Adrenal gland (tissue), 12 donors: ENCODE measurements around the gene NTPCR. TPM values are rescaled to one million over a fixed set of nuclear protein-coding genes. Genes with fewer than 3 reads are reported as not detected.

Experiments
- DNase-seq, 7 donors: peaks; one replicate each; pipeline ENCODE4 v3.0.0-alpha.2; 2019 to 2020
- H3K27ac ChIP-seq, 5 donors: fragments of 200-600 bp; sonication (generic) in 4 of 5; 1 replicate in 3 of 5; 2 replicates in 2 of 5; pipeline versions ENCODE4 v1.5.1 to v1.8.0; 2016 to 2020; ENCODE audit warnings: mild to moderate bottlenecking in 1 of 5
- H3K27me3 ChIP-seq: fragments of 200-600 bp; 2 replicates; pipeline ENCODE4 v1.8.0; 2021
- H3K36me3 ChIP-seq, 2 donors: fragments of 200-600 bp; replicated peaks in 1 of 2; 1 replicate in 1 of 2; 2 replicates in 1 of 2; pipeline versions ENCODE4 v1.5.1 to v1.8.0; 2018 to 2022
- H3K4me1 ChIP-seq, 2 donors: fragments of 200-600 bp; replicated peaks in 1 of 2; 1 replicate in 1 of 2; 2 replicates in 1 of 2; pipeline versions ENCODE4 v1.5.1 to v1.8.0; 2018 to 2021
- H3K4me3 ChIP-seq, 4 donors: fragments of 200-600 bp; sonication (generic) in 3 of 4; one replicate each; pipeline ENCODE4 v1.5.1; 2016 to 2018
- H3K9me3 ChIP-seq, 3 donors: fragments of 200-600 bp; sonication (generic) in 1 of 3; replicated peaks in 1 of 3; 1 replicate in 2 of 3; 2 replicates in 1 of 3; pipeline versions ENCODE4 v1.5.1 to v1.8.0; 2016 to 2021
- CTCF ChIP-seq, 6 experiments: fragments of 450-650 bp in 4 of 6; fragments of 200-600 bp in 2 of 6; sonication (generic) in 1 of 6; IDR thresholded peaks; 1 replicate in 5 of 6; 2 replicates in 1 of 6; pipeline versions ENCODE4 v1.5.1 to v1.8.0; 2016 to 2021; ENCODE audit warnings: antibody characterized with exemption in 6 of 6, mild to moderate bottlenecking in 2 of 6, moderate library complexity in 1 of 6
- POLR2A ChIP-seq, 2 donors: fragments of 450-650 bp; IDR thresholded peaks; one replicate each; pipeline ENCODE4 v1.6.1; 2017; ENCODE audit warnings: antibody characterized with exemption in 2 of 2, mild to moderate bottlenecking in 2 of 2, moderate library complexity in 1 of 2
- WGBS, 4 donors: extraction: QIAGEN DNeasy Blood & Tissue Kit in 2 of 4; methylation state at CpG; one replicate each; pipeline versions ENCODE4 v1.1.5 to v1.1.7; 2013 to 2017; 5-methylcytosine and 5-hydroxymethylcytosine counted together
- intact Hi-C, 2 donors: fragments of 100-400 bp; cut with DNase I; formaldehyde crosslinking; loops; one replicate each; pipeline versions ENCODE4 v1.14.1 to v1.15.0; 2022 to 2023
- polyA plus RNA-seq, 3 donors: library from polyadenylated mRNA; stranded (reverse); fragments of 200-250 nt in 2 of 3; fragments of 350-450 nt in 1 of 3; fragmentation: Illumina TruSeq in 1 of 3; extraction: RNeasy Lipid Tissue Mini Kit (QIAGEN cat#74804) in 1 of 3; gene quantifications; one replicate each; pipeline ENCODE4 v1.2.3, GENCODE V29; 2013 to 2014
- total RNA-seq, 9 donors: library from RNA; depleted of rRNA in 4 of 9; stranded (reverse); fragments of >200 nt in 4 of 9; fragments of 120-200 nt in 1 of 9; fragmentation: NEBNext Ultra II Directional in 1 of 9; extraction: Animal tissue kit (Norgen Biotek cat#: 25700) in 1 of 9; gene quantifications; one replicate each; pipeline versions ENCODE4 v1.1.0 to v1.2.4, GENCODE V29; 2013 to 2023
- donor health status: healthy with polysubstance abuse.
- donor health status: Bipolar disorder and iron deficiency.
- donor health status: DM: yes; HTN: yes; CAD: no.
- donor health status: DM: no; HTN: no; CAD: no.
- donor health status: DM: no; HTN: no; CAD: no.
- donor health status: DM: yes; HTN: yes; CAD: no.

Gene NTPCR
- total and polyA plus RNA-seq, 12 donors, result 17.3 to 72.0 (median 57.2) TPM

GRCh38 chr1:233004451-233004850 lies 54.0 kb downstream of the NTPCR start:
- intact Hi-C loops, result no loop called here
- WGBS, 4 donors, result 90 to 93% (median 92%) methylated on average over 9 of the region's 9 CpGs
- Histone ChIP-seq H3K27me3 (no peaks in the 10 kb centered on the region), H3K9me3 (no peaks in the 10 kb centered on the region), H3K27ac (no peak overlapping the region), H3K4me3 (no peak overlapping the region), H3K4me1 (no peaks in the 10 kb centered on the region), H3K36me3 (no peaks in the 10 kb centered on the region)
- TF ChIP-seq POLR2A (IDR thresholded peaks at IDR 0.05) (no peak), CTCF (IDR thresholded peaks at IDR 0.05) (no peak)
- DNase-seq, result no peak

- intact Hi-C loops, result no loop called here
- no peak for DNase-seq
- no peak overlapping the region for H3K4me3 ChIP-seq
- no peaks in the 10 kb centered on the region for H3K4me1 ChIP-seq
- no peaks in the 10 kb centered on the region for H3K36me3 ChIP-seq
- WGBS, 4 donors, result 96 to 98% (median 97%) methylated on average over 5 of the region's 5 CpGs
- no peaks in the 10 kb centered on the region for H3K9me3 ChIP-seq
- no peak overlapping the region for H3K27ac ChIP-seq
- TF ChIP-seq POLR2A (IDR thresholded peaks at IDR 0.05) (no peak), CTCF (IDR thresholded peaks at IDR 0.05) (no peak)
- no peaks in the 10 kb centered on the region for H3K27me3 ChIP-seq
Measured at GRCh38 chr1:233005156-233005555, 54.7 kb downstream of the NTPCR start.

GRCh38 chr1:233005703-233006102 lies 55.3 kb downstream of the NTPCR start:
- DNase-seq, result no peak
- H3K4me3 ChIP-seq, result no peak overlapping the region
- H3K27ac ChIP-seq, result no peak overlapping the region
- no peaks in the 10 kb centered on the region for H3K36me3 ChIP-seq
- WGBS, 4 donors, result 77 to 90% (median 85%) methylated on average over 8 of the region's 8 CpGs
- no peaks in the 10 kb centered on the region for H3K4me1 ChIP-seq
- H3K9me3 ChIP-seq, result no peaks in the 10 kb centered on the region
- H3K27me3 ChIP-seq, result no peaks in the 10 kb centered on the region
- intact Hi-C loops, result no loop called here
- TF ChIP-seq POLR2A (IDR thresholded peaks at IDR 0.05), result no peak
- TF ChIP-seq CTCF (IDR thresholded peaks at IDR 0.05), result no peak

GRCh38 chr1:233006108-233006507 lies 55.7 kb downstream of the NTPCR start:
- Histone ChIP-seq H3K9me3 (no peaks in the 10 kb centered on the region), H3K4me3 (no peak overlapping the region), H3K4me1 (no peaks in the 10 kb centered on the region), H3K36me3 (no peaks in the 10 kb centered on the region), H3K27ac (no peak overlapping the region), H3K27me3 (no peaks in the 10 kb centered on the region)
- TF ChIP-seq POLR2A (IDR thresholded peaks at IDR 0.05), result no peak
- TF ChIP-seq CTCF (IDR thresholded peaks at IDR 0.05), result no peak
- WGBS, 4 donors, result 85 to 93% (median 87%) methylated on average over 5 to 6 of the region's 6 CpGs
- intact Hi-C loops, result no loop called here
- no peak for DNase-seq
